Suprapubic skin (tissue), 4 donors: Measurements from ENCODE around the gene GPATCH4. TPM values are rescaled to one million over a fixed set of nuclear protein-coding genes. Genes with fewer than 3 reads are reported as not detected.

Experiments
- DNase-seq, 2 donors: peaks; one replicate each; pipeline ENCODE4 v3.0.0-alpha.2; 2019; ENCODE audit warnings: low spot score in 2 of 2
- H3K27ac ChIP-seq: fragments of 200-600 bp; sonication (generic); one replicate; pipeline ENCODE4 v1.5.1; 2019
- H3K27me3 ChIP-seq: fragments of 200-600 bp; sonication (generic); one replicate; pipeline ENCODE4 v1.5.1; 2019
- H3K36me3 ChIP-seq: fragments of 200-600 bp; sonication (generic); one replicate; pipeline ENCODE4 v1.5.1; 2019
- H3K4me1 ChIP-seq: fragments of 200-600 bp; sonication (generic); one replicate; pipeline ENCODE4 v1.5.1; 2019
- H3K4me3 ChIP-seq: fragments of 200-600 bp; sonication (generic); one replicate; pipeline ENCODE4 v1.5.1; 2019; ENCODE audit warnings: mild to moderate bottlenecking
- H3K9me3 ChIP-seq: fragments of 200-600 bp; sonication (generic); one replicate; pipeline ENCODE4 v1.5.1; 2019
- CTCF ChIP-seq, 2 donors: fragments of 200-600 bp in 1 of 2; fragments of 450-650 bp in 1 of 2; sonication (generic) in 1 of 2; IDR thresholded peaks; one replicate each; pipeline ENCODE4 v1.5.1; 2016 to 2019; ENCODE audit warnings: antibody characterized with exemption in 2 of 2, mild to moderate bottlenecking in 1 of 2, moderate library complexity in 1 of 2
- EP300 ChIP-seq: sonication (generic); formaldehyde crosslinking; IDR thresholded peaks from one replicate; pipeline ENCODE4 v1.6.1; 2017; ENCODE audit warnings: antibody characterized with exemption
- POLR2A ChIP-seq, 2 donors: fragments of 450-650 bp; IDR thresholded peaks; one replicate each; pipeline ENCODE4 v1.6.1; 2017; ENCODE audit warnings: antibody characterized with exemption in 2 of 2, mild to moderate bottlenecking in 2 of 2, moderate library complexity in 2 of 2
- POLR2AphosphoS5 ChIP-seq, 3 donors: sonication (generic); formaldehyde crosslinking; IDR thresholded peaks; one replicate each; pipeline ENCODE4 v1.6.1; 2017; ENCODE audit warnings: antibody characterized with exemption in 3 of 3
- WGBS: methylation state at CpG from one replicate; pipeline ENCODE4 v1.1.5; 2018; 5-methylcytosine and 5-hydroxymethylcytosine counted together
- total RNA-seq, 4 donors: library from RNA; depleted of rRNA; stranded (reverse); fragments of >200 nt; gene quantifications; one replicate each; pipeline ENCODE4 v1.1.0, GENCODE V29; 2016

GPATCH4 gene
- total RNA-seq, 4 donors from 2014 or later = 15.9 to 25.1 (median 20.5) TPM

DNA sequence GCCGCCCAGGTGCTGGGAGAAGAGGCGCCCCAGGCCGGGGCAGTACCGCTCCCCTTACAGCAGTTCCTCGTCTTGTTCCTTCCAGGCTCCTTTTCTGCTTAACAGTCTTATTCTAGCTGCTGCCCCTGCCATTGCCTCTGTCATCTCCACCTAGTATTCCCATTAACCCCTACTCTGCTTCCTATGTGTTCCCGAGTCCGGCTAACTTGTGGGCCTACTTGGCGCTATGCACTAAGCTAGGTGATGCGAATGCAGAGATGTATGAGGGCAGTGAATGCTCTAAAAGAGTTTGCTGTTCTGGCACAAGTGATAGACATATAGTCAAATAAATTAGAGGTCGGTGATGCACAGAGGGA lies 28.6 kb downstream of the GPATCH4 start:
- 31% methylated on average over 10 of the region's 10 CpGs for WGBS
- Histone ChIP-seq H3K27ac (no peak overlapping the region), H3K9me3 (no peaks in the 10 kb centered on the region), H3K4me1 (peaks cover 14% of the 10 kb centered on the region), H3K4me3 (peak overlapping the region; percentile 55), H3K27me3 (no peaks in the 10 kb centered on the region), H3K36me3 (no peaks in the 10 kb centered on the region)
- no peak for DNase-seq
- TF ChIP-seq POLR2AphosphoS5 (IDR thresholded peaks at IDR 0.05) (no peak), CTCF (IDR thresholded peaks at IDR 0.05) (no peak), POLR2A (IDR thresholded peaks at IDR 0.05) (no peak), EP300 (no peak)

- WGBS = under 1% methylated on average over 27 of the region's 38 CpGs
- peak in 1 of 3 donors; percentile 82 for TF ChIP-seq POLR2AphosphoS5 (IDR thresholded peaks at IDR 0.05)
- TF ChIP-seq EP300 = no peak
- H3K4me1 ChIP-seq = peaks cover 14% of the 10 kb centered on the region
- H3K4me3 ChIP-seq = peak within 1 kb of the TSS; percentile 55
- H3K36me3 ChIP-seq = no peaks in the 10 kb centered on the region
- H3K27ac ChIP-seq = no peak within 1 kb of the TSS
- no peaks in the 10 kb centered on the region for H3K27me3 ChIP-seq
- peak; percentile 86 to 89 for DNase-seq
- H3K9me3 ChIP-seq = no peaks in the 10 kb centered on the region
Observed at GRCh38 chr1:156571919-156572662, 29.2 kb downstream of the GPATCH4 start, which contains the start of gene IQGAP3. TSS of gene IQGAP3 (minus strand) at chr1:156572565. CDS start at chr1:156572529, 36 bp downstream.

GRCh38 chr1:156571261-156571852 lies 29.9 kb downstream of the GPATCH4 start:
- Histone ChIP-seq H3K27me3 (no peaks in the 10 kb centered on the region), H3K27ac (no peak overlapping the region), H3K36me3 (no peaks in the 10 kb centered on the region), H3K4me1 (peaks cover 14% of the 10 kb centered on the region), H3K4me3 (no peak overlapping the region), H3K9me3 (no peaks in the 10 kb centered on the region)
- DNase-seq = no peak
- WGBS = 11% methylated on average over 4 of the region's 4 CpGs
- no peak for TF ChIP-seq EP300
- no peak for TF ChIP-seq CTCF (IDR thresholded peaks at IDR 0.05)
- no peak for TF ChIP-seq POLR2AphosphoS5 (IDR thresholded peaks at IDR 0.05)
- no peak for TF ChIP-seq POLR2A (IDR thresholded peaks at IDR 0.05)

DNA sequence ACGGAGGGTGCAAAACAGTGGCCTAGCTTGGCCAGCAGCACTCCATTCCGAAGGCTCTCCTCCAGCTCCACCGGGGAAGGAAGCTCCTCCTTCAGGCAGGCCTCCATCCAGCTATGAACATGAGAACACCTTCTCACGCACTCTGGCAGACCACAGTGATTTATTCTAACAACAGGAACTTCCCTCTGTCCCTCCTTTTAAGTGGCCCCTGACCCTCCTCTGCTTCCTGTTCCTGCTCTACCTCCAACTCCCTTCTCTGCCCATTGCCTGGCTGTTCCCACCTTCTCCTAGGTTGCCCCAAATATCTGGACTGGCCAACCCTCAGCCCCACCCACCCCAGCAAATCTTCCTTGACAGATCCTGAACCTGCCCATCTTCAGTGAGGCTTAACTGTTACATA lies 34.8 kb downstream of the GPATCH4 start:
- WGBS = 84% methylated on average over 4 of the region's 4 CpGs
- no peak for TF ChIP-seq POLR2A (IDR thresholded peaks at IDR 0.05)
- TF ChIP-seq POLR2AphosphoS5 (IDR thresholded peaks at IDR 0.05) = no peak
- Histone ChIP-seq H3K9me3 (no peaks in the 10 kb centered on the region), H3K27ac (no peak overlapping the region), H3K4me3 (no peak overlapping the region), H3K4me1 (peaks cover 2% of the 10 kb centered on the region), H3K36me3 (no peaks in the 10 kb centered on the region), H3K27me3 (no peaks in the 10 kb centered on the region)
- DNase-seq = no peak

GRCh38 chr1:156565519-156565918 lies 35.8 kb downstream of the GPATCH4 start:
- Histone ChIP-seq H3K27me3 (no peaks in the 10 kb centered on the region), H3K4me3 (no peak overlapping the region), H3K9me3 (no peaks in the 10 kb centered on the region), H3K36me3 (no peaks in the 10 kb centered on the region), H3K4me1 (no peaks in the 10 kb centered on the region), H3K27ac (no peak overlapping the region)
- no peak for TF ChIP-seq POLR2AphosphoS5 (IDR thresholded peaks at IDR 0.05)
- TF ChIP-seq EP300 = no peak
- TF ChIP-seq CTCF (IDR thresholded peaks at IDR 0.05) = no peak
- TF ChIP-seq POLR2A (IDR thresholded peaks at IDR 0.05) = no peak
- 86% methylated on average over 2 of the region's 2 CpGs for WGBS
- DNase-seq = no peak

- 72% methylated on average over 5 of the region's 5 CpGs for WGBS
Observed at GRCh38 chr1:156560585-156561163, 40.6 kb downstream of the GPATCH4 start.

More at GRCh38 chr1:156560585-156561163, 40.6 kb downstream of the GPATCH4 start:
- no peak for DNase-seq
- no peaks in the 10 kb centered on the region for H3K27me3 ChIP-seq
- no peaks in the 10 kb centered on the region for H3K9me3 ChIP-seq
- H3K27ac ChIP-seq = no peak overlapping the region
- H3K36me3 ChIP-seq = no peaks in the 10 kb centered on the region
- peaks cover 3% of the 10 kb centered on the region for H3K4me1 ChIP-seq
- no peak overlapping the region for H3K4me3 ChIP-seq
- TF ChIP-seq EP300 (no peak), CTCF (IDR thresholded peaks at IDR 0.05) (no peak), POLR2AphosphoS5 (IDR thresholded peaks at IDR 0.05) (no peak), POLR2A (IDR thresholded peaks at IDR 0.05) (no peak)
